Measurements from ENCODE around the gene ANKS6.

DNA sequence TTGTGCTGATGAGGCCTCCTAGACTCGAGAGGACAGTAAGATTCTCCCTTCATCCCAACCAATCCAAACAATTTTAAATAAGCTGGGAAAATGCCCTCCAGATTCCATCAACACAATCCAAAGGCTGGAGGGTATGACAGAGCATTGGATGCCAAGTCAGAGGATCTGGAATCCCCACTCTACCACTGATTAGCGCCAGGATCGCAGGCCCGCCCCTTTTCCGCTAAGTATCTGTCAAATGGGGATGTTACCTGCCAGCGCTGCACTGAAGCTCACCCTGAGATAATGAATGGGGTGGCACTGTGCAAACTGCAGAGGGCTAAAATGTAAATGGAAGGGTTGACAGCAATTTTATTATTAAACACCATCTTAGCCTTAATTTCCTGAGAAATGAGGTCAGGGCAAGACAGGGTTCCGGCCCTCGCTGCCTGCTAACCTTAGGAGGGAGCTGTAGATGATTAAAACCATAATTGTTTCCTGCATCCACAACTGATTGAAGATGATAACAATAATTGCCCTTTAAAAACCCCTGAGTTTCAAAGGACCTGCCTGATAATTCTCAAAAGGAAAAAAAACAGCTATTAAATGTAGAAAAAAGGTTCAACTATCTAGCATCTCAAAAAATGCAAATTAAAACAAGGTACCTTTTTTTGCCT is 56.0 kb downstream of the ANKS6 start:
- TF ChIP-seq, protein P1, sequence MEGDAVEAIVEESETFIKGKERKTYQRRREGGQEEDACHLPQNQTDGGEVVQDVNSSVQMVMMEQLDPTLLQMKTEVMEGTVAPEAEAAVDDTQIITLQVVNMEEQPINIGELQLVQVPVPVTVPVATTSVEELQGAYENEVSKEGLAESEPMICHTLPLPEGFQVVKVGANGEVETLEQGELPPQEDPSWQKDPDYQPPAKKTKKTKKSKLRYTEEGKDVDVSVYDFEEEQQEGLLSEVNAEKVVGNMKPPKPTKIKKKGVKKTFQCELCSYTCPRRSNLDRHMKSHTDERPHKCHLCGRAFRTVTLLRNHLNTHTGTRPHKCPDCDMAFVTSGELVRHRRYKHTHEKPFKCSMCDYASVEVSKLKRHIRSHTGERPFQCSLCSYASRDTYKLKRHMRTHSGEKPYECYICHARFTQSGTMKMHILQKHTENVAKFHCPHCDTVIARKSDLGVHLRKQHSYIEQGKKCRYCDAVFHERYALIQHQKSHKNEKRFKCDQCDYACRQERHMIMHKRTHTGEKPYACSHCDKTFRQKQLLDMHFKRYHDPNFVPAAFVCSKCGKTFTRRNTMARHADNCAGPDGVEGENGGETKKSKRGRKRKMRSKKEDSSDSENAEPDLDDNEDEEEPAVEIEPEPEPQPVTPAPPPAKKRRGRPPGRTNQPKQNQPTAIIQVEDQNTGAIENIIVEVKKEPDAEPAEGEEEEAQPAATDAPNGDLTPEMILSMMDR (IDR thresholded peaks at IDR 0.05), result no peak
- TF ChIP-seq POLR2A (IDR thresholded peaks at IDR 0.05), result no peak
